GM12875 (cell line): Measurements from ENCODE around the gene STIM1.

Experiments used
- H3K4me3 ChIP-seq: one replicate; pipeline ENCODE4 v1.5.1; 2011; ENCODE audit warnings: low read depth, low read length, control low read depth
- CTCF ChIP-seq: IDR thresholded peaks from 2 replicates; pipeline ENCODE4 v1.5.1; 2011; ENCODE audit warnings: low read depth, mild to moderate bottlenecking, control low read depth, inconsistent platforms, low read length, moderate library complexity, borderline replicate concordance; ENCODE audit not compliant: insufficient read depth

The STIM1 gene

GRCh38 chr11:3879216-3879966 is 23.9 kb downstream of the STIM1 start:
- H3K4me3 ChIP-seq, result no peak overlapping the region
- no peak for TF ChIP-seq CTCF

GRCh38 chr11:3879967-3880542 is 24.6 kb downstream of the STIM1 start:
- H3K4me3 ChIP-seq, result no peak overlapping the region
- TF ChIP-seq CTCF, result no peak

- no peak overlapping the region for H3K4me3 ChIP-seq
- TF ChIP-seq CTCF, result no peak
Observed at GRCh38 chr11:3880724-3881123, 25.3 kb downstream of the STIM1 start.

GRCh38 chr11:3882655-3883054 is 27.2 kb downstream of the STIM1 start:
- no peak overlapping the region for H3K4me3 ChIP-seq
- TF ChIP-seq CTCF, result no peak

- no peak for TF ChIP-seq CTCF
- H3K4me3 ChIP-seq, result no peak overlapping the region
Observed at GRCh38 chr11:3885855-3886254, 30.4 kb downstream of the STIM1 start.

- no peak for TF ChIP-seq CTCF
- no peak overlapping the region for H3K4me3 ChIP-seq
Observed at GRCh38 chr11:3886985-3887384, 31.5 kb downstream of the STIM1 start.

GRCh38 chr11:3888876-3889275 is 33.4 kb downstream of the STIM1 start:
- H3K4me3 ChIP-seq, result no peak overlapping the region
- no peak for TF ChIP-seq CTCF
